HCT116 (cell line): Measurements from ENCODE around the gene PHOX2A. TPM values are rescaled to one million over a fixed set of nuclear protein-coding genes. Genes with fewer than 3 reads are reported as not detected.

Source experiments
- ATAC-seq: fragments of 200-7000 bp; cut with Tn5 transposase; 2 replicates; pipeline ENCODE4 v1.9.1; 2020; ENCODE audit warnings: mild to moderate bottlenecking, moderate library complexity
- BruUV-seq: library from RNA; stranded (reverse); fragments of 400-500 nt; replicated peaks from 2 replicates; lab custom pipeline; 2021; lab: Mats Ljungman, UMichigan
- CTCF ChIA-PET: fragments of 300-600 bp; sonication (Branson Sonifier 250); formaldehyde crosslinking; loops from one replicate; lab custom pipeline; 2021; ENCODE audit warnings: antibody characterized with exemption; lab: Charles Lee
- POLR2A ChIA-PET: fragments of 300-600, 350-600 bp; sonication (Branson Sonifier 250); formaldehyde crosslinking; loops from one replicate; lab custom pipeline; 2021; ENCODE audit warnings: antibody characterized with exemption; lab: Charles Lee
- RAD21 ChIA-PET, 2 experiments: fragments of 300-600 bp; sonication (Branson Sonifier 250); formaldehyde crosslinking; loops; one replicate each; lab custom pipeline; 2023; ENCODE audit warnings: low total read pairs in 2 of 2; ENCODE audit not compliant: uncharacterized antibody in 2 of 2, unreplicated experiment in 2 of 2, low non-redundant PET in 1 of 2; lab: Charles Lee
- DNase-seq: peaks from one replicate; pipeline ENCODE4 v3.0.0-alpha.2; 2010; ENCODE audit warnings: low read depth, low spot score
- H2AFZ ChIP-seq: fragments of 200-600 bp; shearing (Covaris generic), sonication (generic); 2 replicates; pipeline ENCODE4 v1.6.1; 2017; ENCODE audit warnings: low read depth, mixed run types, mixed read lengths, antibody characterized with exemption, low read length; ENCODE audit not compliant: poor library complexity, severe bottlenecking
- H3K27ac ChIP-seq: 2 replicates; pipeline ENCODE4 v1.5.1; 2012; ENCODE audit warnings: low read depth, low read length
- H3K27me3 ChIP-seq: fragments of 200-600 bp; sonication (generic); 2 replicates; pipeline ENCODE4 v1.6.1; 2016; ENCODE audit warnings: mixed run types, low read length, mixed read lengths; ENCODE audit not compliant: insufficient read depth
- H3K36me3 ChIP-seq, 2 experiments: fragments of 200-500 bp in 1 of 2; fragments of 200-600 bp in 1 of 2; sonication (Bioruptor generic) in 1 of 2; sonication (generic) in 1 of 2; 2 replicates each; pipeline versions ENCODE4 v1.5.1 to v1.6.1; 2014 to 2016; ENCODE audit warnings: low read length in 2 of 2, inconsistent platforms in 1 of 2, mixed read lengths in 1 of 2, mixed run types in 1 of 2; ENCODE audit not compliant: insufficient read depth in 2 of 2, control insufficient read depth in 1 of 2
- H3K4me1 ChIP-seq, 2 experiments: fragments of 200-600 bp in 1 of 2; sonication (generic) in 1 of 2; 2 replicates each; pipeline versions ENCODE4 v1.5.1 to v1.6.1; 2012 to 2017; ENCODE audit warnings: low read length in 2 of 2, inconsistent platforms in 1 of 2, mild to moderate bottlenecking in 1 of 2, mixed read lengths in 1 of 2, mixed run types in 1 of 2, moderate library complexity in 1 of 2; ENCODE audit not compliant: insufficient read depth in 2 of 2, control insufficient read depth in 1 of 2
- H3K4me2 ChIP-seq: fragments of 200-600 bp; sonication (generic); 2 replicates; pipeline ENCODE4 v1.6.1; 2017; ENCODE audit warnings: mixed run types, low read length, mixed read lengths
- H3K4me3 ChIP-seq, 2 experiments: fragments of 200-600 bp in 1 of 2; sonication (generic) in 1 of 2; replicated peaks in 1 of 2; 2 replicates each; pipeline ENCODE4 v1.5.1; 2011 to 2016; ENCODE audit warnings: low read length in 2 of 2, control low read depth in 1 of 2, low read depth in 1 of 2, mild to moderate bottlenecking in 1 of 2, mixed read lengths in 1 of 2, mixed run types in 1 of 2
- H3K79me2 ChIP-seq: fragments of 200-600 bp; sonication (generic); 2 replicates; pipeline ENCODE4 v1.6.1; 2017; ENCODE audit warnings: mild to moderate bottlenecking, mixed run types, low read length, moderate library complexity, mixed read lengths; ENCODE audit not compliant: insufficient read depth
- H3K9ac ChIP-seq: fragments of 200-600 bp; sonication (generic); 2 replicates; pipeline ENCODE4 v1.6.1; 2016; ENCODE audit warnings: low read length, mixed read lengths
- H3K9me2 ChIP-seq: fragments of 200-600 bp; sonication (generic), shearing (Covaris generic); 2 replicates; pipeline ENCODE4 v1.6.1; 2017; ENCODE audit warnings: mixed run types, mild to moderate bottlenecking, moderate library complexity; ENCODE audit not compliant: insufficient read depth
- H3K9me3 ChIP-seq, 2 experiments: fragments of 200-500 bp in 1 of 2; fragments of 200-600 bp in 1 of 2; sonication (Bioruptor generic) in 1 of 2; sonication (generic) in 1 of 2; 2 replicates each; pipeline ENCODE4 v1.6.1; 2014 to 2017; ENCODE audit warnings: low read length in 2 of 2, mixed read lengths in 2 of 2, inconsistent platforms in 1 of 2, low read depth in 1 of 2, mild to moderate bottlenecking in 1 of 2, mixed run types in 1 of 2, moderate library complexity in 1 of 2; ENCODE audit not compliant: control insufficient read depth in 1 of 2, insufficient read depth in 1 of 2
- H4K20me1 ChIP-seq: fragments of 200-600 bp; sonication (generic), shearing (Covaris generic); 2 replicates; pipeline ENCODE4 v1.6.1; 2017; ENCODE audit warnings: mixed run types, mild to moderate bottlenecking, moderate library complexity; ENCODE audit not compliant: insufficient read depth
- CEBPB ChIP-seq: IDR thresholded peaks from 2 replicates; pipeline ENCODE4 v1.6.1; 2012; ENCODE audit warnings: low read depth
- JUND ChIP-seq: IDR thresholded peaks from 2 replicates; pipeline ENCODE4 v1.6.1; 2012
- RAD21 ChIP-seq: IDR thresholded peaks from 2 replicates; pipeline ENCODE4 v1.6.1; 2012; ENCODE audit warnings: low read depth, mild to moderate bottlenecking
- REST ChIP-seq: IDR thresholded peaks from 2 replicates; pipeline ENCODE4 v1.6.1; 2012; ENCODE audit warnings: low read depth
- SP1 ChIP-seq: IDR thresholded peaks from 2 replicates; pipeline ENCODE4 v1.6.1; 2012; ENCODE audit warnings: low read depth
- TCF7L2 ChIP-seq: IDR thresholded peaks from 2 replicates; pipeline ENCODE4 v1.7.0; 2011; ENCODE audit warnings: borderline replicate concordance, inconsistent platforms; ENCODE audit not compliant: insufficient read depth, insufficient read length; ENCODE audit errors: extremely low read depth
- YY1 ChIP-seq: IDR thresholded peaks from 2 replicates; pipeline ENCODE4 v1.6.1; 2011; ENCODE audit warnings: low read length, low read depth, moderate library complexity, mild to moderate bottlenecking; ENCODE audit not compliant: insufficient replicate concordance; ENCODE audit errors: extremely low read depth
- ZNF274 ChIP-seq: fragments of 200-500 bp; sonication (Bioruptor generic); IDR thresholded peaks from 2 replicates; pipeline ENCODE4 v1.6.1; 2014; ENCODE audit warnings: mild to moderate bottlenecking, low read depth, low read length, inconsistent platforms
- intact Hi-C: fragments of 100-400 bp; cut with micrococcal nuclease; formaldehyde crosslinking; loops from 2 replicates; pipeline ENCODE4 v1.10.0; 2022
- total RNA-seq: library from RNA; stranded (reverse); gene quantifications from one replicate; pipeline ENCODE4 v1.2.1, GENCODE V29; 2021; ENCODE audit not compliant: unreplicated experiment
- TF ChIP-seq, protein P1 (sequence below): IDR thresholded peaks from 2 replicates; pipeline ENCODE4 v1.6.1; 2012

The PHOX2A gene
- total RNA-seq, 1 experiment from 2014 or later = not detected

DNA sequence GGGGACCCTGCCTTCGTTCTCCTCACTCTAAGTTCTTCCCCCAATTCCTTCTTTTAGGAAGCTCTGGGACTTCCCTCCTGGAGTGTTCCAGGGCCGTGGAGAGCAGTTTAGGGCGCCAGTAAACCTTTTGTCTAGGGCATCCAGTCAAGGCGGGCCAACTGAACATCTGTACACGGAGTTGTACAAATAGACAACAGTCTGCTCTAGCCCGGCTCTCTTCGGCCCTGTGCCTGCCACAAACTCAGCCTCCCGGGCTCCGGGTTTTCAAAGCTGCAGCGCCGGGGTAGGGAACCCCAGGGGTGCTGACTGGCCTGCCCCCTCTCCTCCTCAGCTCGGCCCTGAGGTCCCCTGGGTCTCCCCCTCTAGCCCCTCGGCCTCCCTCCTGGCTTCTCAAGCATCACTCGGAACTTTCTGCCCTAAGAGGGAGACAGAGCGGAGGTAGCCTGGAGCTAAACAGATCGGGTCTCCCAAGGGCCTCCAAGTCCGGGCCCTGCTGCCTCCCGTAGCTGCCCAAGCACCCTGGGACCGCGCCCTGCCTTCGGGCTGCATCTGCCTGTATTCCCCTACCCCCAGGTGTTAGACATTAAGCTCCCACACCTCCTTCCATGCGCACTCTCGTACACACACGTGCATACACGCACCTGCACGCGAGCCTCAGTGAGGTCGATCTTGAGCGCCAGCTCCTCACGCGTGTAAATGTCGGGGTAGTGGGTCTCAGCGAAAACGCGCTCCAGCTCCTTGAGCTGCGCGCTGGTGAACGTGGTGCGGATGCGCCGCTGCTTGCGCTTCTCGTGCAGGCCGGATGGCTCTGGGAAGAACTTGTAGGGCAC, 3.3 kb downstream of the PHOX2A start:
- Histone ChIP-seq H3K9me3 (no peaks in the 10 kb centered on the region), H3K4me2 (no peak overlapping the region), H3K9ac (no peak overlapping the region), H3K9me2 (no peaks in the 10 kb centered on the region), H2AFZ (no peak overlapping the region), H3K27ac (no peak overlapping the region), H3K27me3 (no peaks in the 10 kb centered on the region), H3K4me1 (peaks cover 0 to 4% of the 10 kb centered on the region in 2 experiments; a peak in 1 of 4 replicates), H4K20me1 (no peaks in the 10 kb centered on the region), H3K79me2 (no peaks in the 10 kb centered on the region), H3K36me3 (peaks cover 5 to 6% of the 10 kb centered on the region in 2 experiments; a peak in 2 of 4 replicates), H3K4me3 (no peak overlapping the region)
- ChIA-PET CTCF (interaction anchor here (1.0 kb wide), 1 partner anchor 191 kb away, joined by 3 read pairs; no protein-coding TSS in a partner anchor), RAD21 (no interaction called here), POLR2A (no interaction called here)
- TF ChIP-seq RAD21 = no peak
- TF ChIP-seq YY1 = no peak
- no peak for ATAC-seq
- no TSS peak for BruUV-seq
- DNase-seq = no peak
- intact Hi-C loops = no loop called here

DNA sequence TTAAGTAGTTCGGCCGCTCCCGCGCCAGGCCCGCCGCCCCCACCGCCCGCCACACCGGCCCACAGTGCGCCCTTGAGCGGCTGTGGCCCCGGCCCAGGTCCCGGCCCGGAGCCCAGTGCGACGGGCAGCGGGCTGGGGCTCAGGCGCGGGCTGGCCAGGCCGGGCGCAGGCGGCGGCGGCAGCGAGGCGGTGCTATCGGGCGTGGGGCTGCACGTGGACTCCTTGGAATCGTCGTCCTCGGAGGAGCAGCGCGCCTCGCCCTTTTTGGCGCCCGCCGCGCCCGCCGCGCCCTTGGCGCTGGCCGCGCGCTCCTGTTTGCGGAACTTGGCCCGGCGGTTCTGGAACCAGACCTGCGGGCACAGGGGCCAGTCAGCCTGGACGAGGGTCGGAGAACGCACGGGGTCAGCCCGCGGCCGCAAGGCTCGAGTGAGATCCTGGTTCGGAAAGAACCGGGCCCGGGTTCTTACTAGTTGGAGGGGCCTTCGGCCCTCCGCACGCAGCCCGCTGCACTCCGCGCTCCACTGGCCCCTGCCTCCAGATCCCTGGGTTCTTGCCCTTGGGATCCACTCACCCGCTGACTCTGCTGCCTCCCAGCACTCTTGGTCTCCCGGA, 4.0 kb downstream of the PHOX2A start:
- RAD21 ChIA-PET = no interaction called here
- peaks cover 5 to 6% of the 10 kb centered on the region in 2 experiments; a peak in 2 of 4 replicates for H3K36me3 ChIP-seq
- no peaks in the 10 kb centered on the region for H3K79me2 ChIP-seq
- H4K20me1 ChIP-seq = no peaks in the 10 kb centered on the region
- H3K4me3 ChIP-seq = no peak overlapping the region
- intact Hi-C loops = no loop called here
- H3K9me3 ChIP-seq = no peaks in the 10 kb centered on the region
- no peaks in the 10 kb centered on the region for H3K27me3 ChIP-seq
- no peak for DNase-seq
- ATAC-seq = no peak
- no peak overlapping the region for H3K9ac ChIP-seq
- no peak overlapping the region for H3K4me2 ChIP-seq
- TF ChIP-seq, protein P1, sequence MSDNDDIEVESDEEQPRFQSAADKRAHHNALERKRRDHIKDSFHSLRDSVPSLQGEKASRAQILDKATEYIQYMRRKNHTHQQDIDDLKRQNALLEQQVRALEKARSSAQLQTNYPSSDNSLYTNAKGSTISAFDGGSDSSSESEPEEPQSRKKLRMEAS = no peak
- TF ChIP-seq CEBPB = no peak
- no peak for TF ChIP-seq REST
- no peak for TF ChIP-seq TCF7L2
- TF ChIP-seq JUND = no peak
- no peak for TF ChIP-seq SP1
- TF ChIP-seq YY1 = no peak
- TF ChIP-seq ZNF274 = no peak
- BruUV-seq = no TSS peak
- H2AFZ ChIP-seq = no peak overlapping the region
- POLR2A ChIA-PET = no interaction called here
- CTCF ChIA-PET = no interaction called here
- no peaks in the 10 kb centered on the region for H3K9me2 ChIP-seq
- H3K4me1 ChIP-seq = peaks cover 0 to 4% of the 10 kb centered on the region in 2 experiments; a peak in 1 of 4 replicates
- H3K27ac ChIP-seq = no peak overlapping the region
